HG03108 (cell line): ENCODE data around the gene MAMDC4.
A peak's percentile ranks its signal among the peaks of the same experiment; 100 is the strongest.
"Not testable (repeated sequence)": the region's sequence is repeated elsewhere in the genome, so short reads cannot be mapped to it uniquely, and the experiment has no call there.

Experiments used
- ATAC-seq: cut with Tn5 transposase; IDR thresholded peaks from one replicate; pipeline ENCODE4 v1.9.1; 2021; ENCODE audit warnings: moderate library complexity; ENCODE audit not compliant: unreplicated experiment

MAMDC4 gene

GRCh38 chr9:136837856-136838277, 14.3 kb upstream of the MAMDC4 start:
- not testable (repeated sequence) for ATAC-seq

DNA sequence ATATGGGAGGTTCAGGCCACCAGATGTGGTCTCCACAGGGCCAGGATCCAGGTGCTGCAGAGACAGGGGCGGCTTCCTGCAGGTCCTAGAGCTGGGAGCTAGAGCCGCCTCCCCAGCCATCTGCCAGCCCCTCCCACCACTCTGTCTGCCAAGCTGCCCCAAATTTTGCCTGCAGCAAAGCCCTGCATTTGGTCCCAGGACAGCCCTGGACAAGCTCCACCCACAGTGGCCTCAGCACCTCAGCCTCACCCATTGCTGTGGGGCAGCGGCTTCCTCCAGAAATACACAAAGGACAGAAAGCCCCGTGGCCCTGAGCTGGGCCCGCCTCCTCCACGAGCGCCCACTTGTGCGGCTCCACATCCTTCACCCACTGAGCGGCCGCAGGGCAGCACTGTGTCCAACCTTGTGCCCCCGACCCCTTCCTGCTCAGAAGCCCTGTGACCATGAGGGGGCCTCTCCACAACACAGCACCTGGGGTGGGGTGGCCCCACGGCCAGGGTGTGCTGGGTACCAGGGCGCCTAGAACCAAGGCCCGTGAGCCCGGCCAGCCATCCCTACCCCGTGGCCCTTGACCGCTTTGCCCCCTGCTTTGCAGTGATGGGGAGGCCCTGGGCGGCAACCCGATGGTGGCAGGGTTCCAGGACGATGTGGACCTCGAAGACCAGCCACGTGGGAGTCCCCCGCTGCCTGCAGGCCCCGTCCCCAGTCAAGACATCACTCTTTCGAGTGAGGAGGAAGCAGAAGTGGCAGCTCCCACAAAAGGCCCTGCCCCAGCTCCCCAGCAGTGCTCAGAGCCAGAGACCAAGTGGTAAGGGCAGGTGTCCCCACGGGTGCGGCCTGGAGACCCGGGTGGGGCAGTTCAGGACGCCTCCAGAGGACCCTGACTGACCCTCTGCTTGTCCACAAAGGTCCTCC, 13.6 kb upstream of the MAMDC4 start:
- no peak for ATAC-seq

DNA sequence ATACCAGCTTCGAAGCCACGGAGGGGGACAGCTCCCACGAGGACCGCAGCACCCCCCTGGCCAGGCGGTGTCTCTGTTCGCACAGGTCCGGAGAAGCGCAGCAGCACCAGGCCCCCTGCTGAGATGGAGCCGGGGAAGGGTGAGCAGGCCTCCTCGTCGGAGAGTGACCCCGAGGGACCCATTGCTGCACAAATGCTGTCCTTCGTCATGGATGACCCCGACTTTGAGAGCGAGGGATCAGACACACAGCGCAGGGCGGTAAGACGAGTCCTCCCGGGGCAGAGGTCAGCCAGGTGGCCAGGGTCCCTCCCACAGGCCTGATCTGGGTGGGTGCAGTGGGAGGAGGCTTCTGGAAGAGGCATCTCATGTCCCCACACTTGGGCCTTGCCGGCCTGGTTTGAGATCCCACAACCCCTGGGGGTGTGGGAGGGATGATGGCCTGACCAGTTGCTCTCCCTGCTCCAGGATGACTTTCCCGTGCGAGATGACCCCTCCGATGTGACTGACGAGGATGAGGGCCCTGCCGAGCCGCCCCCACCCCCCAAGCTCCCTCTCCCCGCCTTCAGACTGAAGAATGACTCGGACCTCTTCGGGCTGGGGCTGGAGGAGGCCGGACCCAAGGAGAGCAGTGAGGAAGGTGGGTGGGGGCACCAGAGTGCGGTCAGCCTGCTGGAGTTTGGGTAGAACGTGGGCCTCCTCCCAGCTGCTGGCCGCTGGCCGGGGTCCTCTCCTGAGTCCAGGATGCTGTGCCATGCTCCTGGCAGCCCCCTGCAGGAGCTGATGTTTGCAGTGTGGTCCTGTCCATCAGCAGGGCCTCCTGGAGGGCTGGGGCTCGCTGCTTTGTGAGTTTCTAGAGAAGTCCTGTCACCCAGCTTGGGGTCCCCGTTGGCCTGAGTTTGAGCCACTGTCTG, 12.7 kb upstream of the MAMDC4 start:
- ATAC-seq, result no peak

- no peak for ATAC-seq
These were observed 11.8 kb upstream of the MAMDC4 start for GRCh38 chr9:136840140-136840876.

GRCh38 chr9:136840877-136841645, 11.1 kb upstream of the MAMDC4 start:
- no peak for ATAC-seq

DNA sequence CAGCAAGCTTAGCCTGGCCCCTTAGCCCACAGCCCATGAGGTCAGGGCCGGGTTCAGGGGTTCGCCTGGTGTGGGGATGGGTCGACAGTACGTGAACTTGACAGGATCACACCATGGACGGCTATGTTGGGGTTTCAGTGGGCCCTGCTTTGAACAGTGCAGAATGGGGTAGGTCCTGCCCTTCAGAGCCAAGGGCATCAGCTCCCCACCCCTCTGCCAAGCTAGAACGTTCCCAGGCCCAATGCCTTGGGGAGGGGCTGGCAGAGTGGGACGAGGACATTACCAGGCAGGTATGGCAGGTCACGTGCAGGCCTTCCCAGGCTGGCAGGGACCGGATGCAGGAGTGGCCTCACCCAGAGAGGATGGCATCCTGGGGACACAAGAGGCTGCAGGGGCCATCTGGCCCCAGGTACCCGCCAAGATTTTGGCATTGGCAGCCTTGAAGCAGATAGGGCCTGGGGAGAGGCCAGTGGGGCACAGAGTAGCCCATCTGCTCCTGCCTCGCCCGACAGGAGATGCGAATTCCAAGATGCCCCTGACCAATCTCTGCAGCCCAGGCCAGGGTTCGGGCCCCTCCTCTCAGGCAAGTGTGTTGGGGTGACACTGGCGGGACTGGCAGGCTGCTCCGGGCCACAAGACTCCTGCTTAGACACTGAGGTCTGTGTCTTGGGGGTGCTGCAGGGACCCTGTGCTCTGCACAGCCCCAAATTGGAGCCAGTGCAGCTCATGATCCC, 10.3 kb upstream of the MAMDC4 start:
- not testable (repeated sequence) for ATAC-seq

- ATAC-seq, result peak; percentile 61
These were observed 9.7 kb upstream of the MAMDC4 start, which contains the start of gene AJM1 for GRCh38 chr9:136842380-136842948. AJM1 (plus strand) TSS chr9:136842478; CDS start chr9:136844415, 1,937 bp downstream.

- ATAC-seq, result not testable (repeated sequence)
These were observed 8.9 kb upstream of the MAMDC4 start for GRCh38 chr9:136843159-136843800.

GRCh38 chr9:136843801-136844740, 8.1 kb upstream of the MAMDC4 start:
- ATAC-seq, result not testable (repeated sequence)

DNA sequence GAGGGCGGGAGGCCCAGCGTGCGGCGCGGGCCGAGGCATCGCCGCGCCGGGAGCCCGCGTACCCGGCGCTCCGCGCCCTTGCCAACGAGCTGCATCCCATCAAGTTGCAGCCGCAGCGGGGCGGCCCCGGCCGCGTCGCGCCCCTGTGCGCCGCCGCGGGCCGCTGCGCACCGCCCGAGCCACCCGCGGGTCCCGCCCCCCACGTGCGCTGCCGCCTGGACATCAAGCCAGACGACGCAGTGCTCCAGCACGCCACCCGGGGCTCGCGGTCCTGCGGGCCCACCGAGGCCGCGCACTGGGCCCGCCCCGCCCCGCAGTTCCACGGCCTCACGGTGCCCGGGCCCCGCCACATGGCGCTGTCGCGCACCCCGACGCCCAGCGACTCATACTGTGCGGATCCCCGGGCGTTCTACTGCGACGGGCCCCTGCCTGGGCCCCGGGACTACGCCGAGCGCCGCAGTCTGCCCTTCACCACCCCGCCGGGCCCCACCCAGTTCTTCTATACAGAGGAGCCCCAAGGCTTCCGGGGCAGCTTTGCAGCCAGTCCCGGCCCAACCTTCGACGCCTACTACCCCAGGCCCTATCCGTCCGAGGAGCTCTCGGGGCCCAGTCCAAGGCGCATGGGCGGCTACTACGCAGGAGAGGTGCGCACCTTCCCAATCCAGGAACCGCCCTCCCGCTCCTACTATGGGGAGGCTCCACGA, 7.2 kb upstream of the MAMDC4 start:
- no peak for ATAC-seq

GRCh38 chr9:136845465-136846260, 6.5 kb upstream of the MAMDC4 start:
- no peak for ATAC-seq

GRCh38 chr9:136846376-136847087, 5.6 kb upstream of the MAMDC4 start:
- ATAC-seq, result no peak

- ATAC-seq, result no peak
These were observed 4.9 kb upstream of the MAMDC4 start for GRCh38 chr9:136847088-136847825.

DNA sequence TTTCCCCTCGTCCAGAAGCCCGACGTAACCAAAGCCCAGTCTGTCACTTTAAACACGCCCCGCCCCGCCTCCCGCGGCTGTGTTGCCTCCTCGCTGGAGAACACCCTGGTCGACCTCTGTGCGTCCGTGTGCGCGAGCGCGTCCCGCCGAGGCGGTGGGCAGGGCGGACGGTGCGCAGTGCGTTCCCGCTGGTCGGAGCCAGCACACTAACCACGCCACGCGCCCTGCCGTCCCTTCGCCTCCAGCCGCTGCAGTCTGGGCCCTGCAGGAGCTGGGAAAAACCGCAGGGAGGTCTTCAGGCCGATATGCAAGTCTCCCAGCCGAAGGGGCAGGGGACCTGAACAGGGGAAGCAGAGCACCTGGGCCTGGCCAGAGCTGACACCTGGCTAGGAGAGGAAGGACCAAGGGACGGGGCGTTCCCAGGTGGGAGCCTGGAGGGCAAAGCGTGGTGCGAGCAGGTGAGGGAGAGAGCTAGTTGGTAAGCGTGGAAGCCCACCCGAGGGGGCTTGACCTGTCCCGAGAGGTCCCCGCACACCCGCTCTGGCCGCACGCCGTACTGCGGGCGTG, 4.2 kb upstream of the MAMDC4 start:
- ATAC-seq, result no peak
